Measurements from ENCODE around the gene STARD8. TPM values are rescaled to one million over a fixed set of nuclear protein-coding genes. Genes with fewer than 3 reads are reported as not detected.

STARD8 gene
- total RNA-seq, 2 donors from 2014 or later: 1.1 to 1.3 TPM

GRCh38 chrX:68757331-68757730 lies 109.9 kb downstream of the STARD8 start:
- Mint-ChIP-seq H3K36me3 (ENCODE audit: insufficient read depth in 2 of 2) (peaks cover 7 to 10% of the 10 kb centered on the region in 2 donors), H3K4me3 (no peak overlapping the region), H3K4me1 (ENCODE audit: low read depth) (peaks cover 6% of the 10 kb centered on the region), H3K27ac (no peak overlapping the region), H3K27me3 (ENCODE audit: low read depth) (peaks cover 44% of the 10 kb centered on the region), H3K9me3 (peaks cover 4 to 10% of the 10 kb centered on the region in 2 donors)
- ATAC-seq (replicated peaks in 1 of 2) (no peak), DNase-seq (no peak)

DNA sequence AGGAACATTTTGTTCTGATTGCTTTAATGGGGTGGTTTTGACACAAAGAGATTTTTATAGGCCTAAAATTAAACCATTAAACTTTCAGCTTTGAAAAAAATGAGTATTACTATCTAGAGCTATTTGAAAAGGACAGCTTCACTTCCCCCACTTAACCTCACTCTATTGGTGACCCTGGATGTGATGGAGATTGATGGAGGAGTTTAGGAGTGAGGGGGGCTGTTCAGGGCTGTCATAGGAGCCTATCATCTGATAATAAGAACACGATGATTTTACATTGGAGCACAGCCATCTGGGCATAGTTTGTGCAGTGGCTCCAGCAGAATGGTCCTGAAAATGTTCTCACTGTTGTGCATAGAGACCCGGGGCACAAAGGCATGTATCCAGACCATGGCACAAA lies 110.3 kb downstream of the STARD8 start:
- Mint-ChIP-seq H3K27ac (no peak overlapping the region), H3K27me3 (ENCODE audit: low read depth) (peaks cover 44% of the 10 kb centered on the region), H3K9me3 (peaks cover 4 to 10% of the 10 kb centered on the region in 2 donors), H3K4me1 (ENCODE audit: low read depth) (peaks cover 6% of the 10 kb centered on the region), H3K36me3 (ENCODE audit: insufficient read depth in 2 of 2) (peaks cover 7 to 10% of the 10 kb centered on the region in 2 donors), H3K4me3 (no peak overlapping the region)
- DNase-seq (no peak), ATAC-seq (replicated peaks in 1 of 2) (no peak)

GRCh38 chrX:68758671-68759070 lies 111.2 kb downstream of the STARD8 start:
- H3K27ac Mint-ChIP-seq: no peak overlapping the region
- peaks cover 7 to 9% of the 10 kb centered on the region in 2 donors for H3K36me3 Mint-ChIP-seq (ENCODE audit: insufficient read depth in 2 of 2)
- peaks cover 6% of the 10 kb centered on the region for H3K4me1 Mint-ChIP-seq (ENCODE audit: low read depth)
- ATAC-seq (replicated peaks in 1 of 2) (no peak), DNase-seq (no peak)
- H3K27me3 Mint-ChIP-seq (ENCODE audit: low read depth): peaks cover 49% of the 10 kb centered on the region
- no peak overlapping the region for H3K4me3 Mint-ChIP-seq
- H3K9me3 Mint-ChIP-seq: peaks cover 4 to 9% of the 10 kb centered on the region in 2 donors

GRCh38 chrX:68761086-68761485 lies 113.6 kb downstream of the STARD8 start:
- ATAC-seq (replicated peaks in 1 of 2) (no peak), DNase-seq (no peak)
- Mint-ChIP-seq H3K4me3 (no peak overlapping the region), H3K27ac (no peak overlapping the region), H3K36me3 (ENCODE audit: insufficient read depth in 2 of 2) (no peaks in the 10 kb centered on the region), H3K9me3 (no peaks in the 10 kb centered on the region), H3K4me1 (ENCODE audit: low read depth) (no peaks in the 10 kb centered on the region), H3K27me3 (ENCODE audit: low read depth) (peaks cover 36% of the 10 kb centered on the region)

DNA sequence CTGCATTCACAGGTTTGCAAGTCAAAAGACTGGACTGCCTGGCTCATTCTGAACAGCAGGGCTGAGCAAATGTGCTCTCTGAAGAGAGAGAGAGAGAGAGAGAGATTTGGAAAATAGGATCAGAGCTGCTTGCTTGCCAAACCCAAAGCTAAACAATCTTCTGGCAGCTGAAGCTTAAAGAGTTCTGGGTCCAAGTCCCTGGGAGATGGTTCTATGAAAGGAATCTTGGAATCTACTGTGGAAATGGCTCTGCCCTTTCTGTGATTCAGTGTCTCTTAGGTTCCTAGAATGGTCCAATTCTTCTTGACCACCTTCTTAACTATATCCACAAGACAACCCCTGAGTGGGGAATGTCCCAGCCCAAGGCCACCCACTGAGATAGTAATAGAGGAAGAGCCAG lies 115.3 kb downstream of the STARD8 start:
- H3K27ac Mint-ChIP-seq: no peak overlapping the region
- H3K4me1 Mint-ChIP-seq (ENCODE audit: low read depth): no peaks in the 10 kb centered on the region
- H3K36me3 Mint-ChIP-seq (ENCODE audit: insufficient read depth in 2 of 2): no peaks in the 10 kb centered on the region
- no peak overlapping the region for H3K4me3 Mint-ChIP-seq
- no peaks in the 10 kb centered on the region for H3K9me3 Mint-ChIP-seq
- no peak for ATAC-seq (replicated peaks in 1 of 2)
- H3K27me3 Mint-ChIP-seq (ENCODE audit: low read depth): peaks cover 47% of the 10 kb centered on the region
- no peak for DNase-seq

GRCh38 chrX:68763481-68763880 lies 116.0 kb downstream of the STARD8 start:
- ATAC-seq (replicated peaks in 1 of 2): no peak
- Mint-ChIP-seq H3K27me3 (ENCODE audit: low read depth) (peaks cover 52% of the 10 kb centered on the region), H3K27ac (no peak overlapping the region), H3K4me1 (ENCODE audit: low read depth) (no peaks in the 10 kb centered on the region), H3K36me3 (ENCODE audit: insufficient read depth in 2 of 2) (no peaks in the 10 kb centered on the region), H3K9me3 (no peaks in the 10 kb centered on the region), H3K4me3 (no peak overlapping the region)
- DNase-seq: no peak

Other genes with a start within 250 kb of the STARD8 start
- under 1 TPM in 1 of 2 donors, not detected in 1; 0.12 TPM for gene OPHN1, start 214.2 kb upstream of the STARD8 start, total RNA-seq
- 10 to 100 TPM; 26.4 to 31.5 TPM for gene YIPF6, start 148.6 kb upstream of the STARD8 start, total RNA-seq
- gene EFNB1, start 181.4 kb downstream of the STARD8 start, total RNA-seq: 1 to 10 TPM; 5.1 to 5.7 TPM

Data from activated T-cell treated with anti-CD3 and anti-CD28 coated beads, Interleukin-2, amount 50 U/mL, for 72 hours (primary cell).